ENCODE data around the gene APOL1.

DNA sequence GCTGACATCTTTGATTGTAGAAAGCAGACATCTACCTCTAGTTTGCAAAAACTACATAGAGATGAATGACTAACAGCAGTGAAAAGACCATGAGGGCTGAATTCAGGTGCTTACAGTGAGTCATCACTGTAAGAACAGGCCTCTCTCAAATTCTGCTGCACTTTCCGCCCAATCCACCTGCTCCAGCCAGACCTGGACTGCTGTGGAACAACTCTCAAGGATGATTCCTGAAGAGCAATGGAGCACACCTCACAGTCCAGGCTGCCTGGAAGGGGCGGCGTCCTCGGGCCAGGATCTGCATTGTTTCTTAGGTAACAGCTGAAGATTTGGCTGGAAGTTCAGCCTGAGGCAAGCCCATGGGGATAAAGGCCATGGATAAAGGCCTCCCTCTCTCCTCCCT lies 28.7 kb upstream of the APOL1 start:
- TF ChIP-seq, protein P1, sequence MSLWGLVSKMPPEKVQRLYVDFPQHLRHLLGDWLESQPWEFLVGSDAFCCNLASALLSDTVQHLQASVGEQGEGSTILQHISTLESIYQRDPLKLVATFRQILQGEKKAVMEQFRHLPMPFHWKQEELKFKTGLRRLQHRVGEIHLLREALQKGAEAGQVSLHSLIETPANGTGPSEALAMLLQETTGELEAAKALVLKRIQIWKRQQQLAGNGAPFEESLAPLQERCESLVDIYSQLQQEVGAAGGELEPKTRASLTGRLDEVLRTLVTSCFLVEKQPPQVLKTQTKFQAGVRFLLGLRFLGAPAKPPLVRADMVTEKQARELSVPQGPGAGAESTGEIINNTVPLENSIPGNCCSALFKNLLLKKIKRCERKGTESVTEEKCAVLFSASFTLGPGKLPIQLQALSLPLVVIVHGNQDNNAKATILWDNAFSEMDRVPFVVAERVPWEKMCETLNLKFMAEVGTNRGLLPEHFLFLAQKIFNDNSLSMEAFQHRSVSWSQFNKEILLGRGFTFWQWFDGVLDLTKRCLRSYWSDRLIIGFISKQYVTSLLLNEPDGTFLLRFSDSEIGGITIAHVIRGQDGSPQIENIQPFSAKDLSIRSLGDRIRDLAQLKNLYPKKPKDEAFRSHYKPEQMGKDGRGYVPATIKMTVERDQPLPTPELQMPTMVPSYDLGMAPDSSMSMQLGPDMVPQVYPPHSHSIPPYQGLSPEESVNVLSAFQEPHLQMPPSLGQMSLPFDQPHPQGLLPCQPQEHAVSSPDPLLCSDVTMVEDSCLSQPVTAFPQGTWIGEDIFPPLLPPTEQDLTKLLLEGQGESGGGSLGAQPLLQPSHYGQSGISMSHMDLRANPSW (CRISPR knock-in tag; IDR thresholded peaks at IDR 0.05; ENCODE audit: borderline replicate concordance): no peak
- TF ChIP-seq POLR2A (IDR thresholded peaks at IDR 0.05; ENCODE audit: insufficient read depth in 1 of 2, low read depth in 2 of 2, low read length in 2 of 2) (no peak), NCOA2 (CRISPR knock-in tag; IDR thresholded peaks at IDR 0.05) (no peak), HDAC6 (IDR thresholded peaks at IDR 0.05; ENCODE audit: low read depth, low read length) (no peak)
- TF ChIP-seq, protein P2, sequence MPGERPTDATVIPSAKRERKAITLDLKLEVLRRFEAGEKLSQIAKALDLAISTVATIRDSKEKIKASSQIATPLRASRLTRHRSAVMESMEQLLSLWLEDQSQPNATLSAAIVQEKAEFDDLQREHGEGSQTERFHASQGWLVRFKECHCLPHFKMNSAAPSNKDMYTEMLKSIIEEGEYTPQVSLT (CRISPR knock-in tag; IDR thresholded peaks at IDR 0.05; ENCODE audit: borderline replicate concordance, low read depth): no peak
